Adrenal gland (tissue), 12 donors: ENCODE data around the gene UTP11. TPM values are rescaled to one million over a fixed set of nuclear protein-coding genes. Genes with fewer than 3 reads are reported as not detected.
A peak's percentile ranks its signal among the peaks of the same experiment; 100 is the strongest.

Experiments used
- DNase-seq, 7 donors: peaks; one replicate each; pipeline ENCODE4 v3.0.0-alpha.2; 2019 to 2020
- H3K27ac ChIP-seq, 5 donors: fragments of 200-600 bp; sonication (generic) in 4 of 5; 1 replicate in 3 of 5; 2 replicates in 2 of 5; pipeline versions ENCODE4 v1.5.1 to v1.8.0; 2016 to 2020; ENCODE audit warnings: mild to moderate bottlenecking in 1 of 5
- H3K27me3 ChIP-seq: fragments of 200-600 bp; 2 replicates; pipeline ENCODE4 v1.8.0; 2021
- H3K36me3 ChIP-seq, 2 donors: fragments of 200-600 bp; replicated peaks in 1 of 2; 1 replicate in 1 of 2; 2 replicates in 1 of 2; pipeline versions ENCODE4 v1.5.1 to v1.8.0; 2018 to 2022
- H3K4me1 ChIP-seq, 2 donors: fragments of 200-600 bp; replicated peaks in 1 of 2; 1 replicate in 1 of 2; 2 replicates in 1 of 2; pipeline versions ENCODE4 v1.5.1 to v1.8.0; 2018 to 2021
- H3K4me3 ChIP-seq, 4 donors: fragments of 200-600 bp; sonication (generic) in 3 of 4; one replicate each; pipeline ENCODE4 v1.5.1; 2016 to 2018
- H3K9me3 ChIP-seq, 3 donors: fragments of 200-600 bp; sonication (generic) in 1 of 3; replicated peaks in 1 of 3; 1 replicate in 2 of 3; 2 replicates in 1 of 3; pipeline versions ENCODE4 v1.5.1 to v1.8.0; 2016 to 2021
- CTCF ChIP-seq, 6 experiments: fragments of 450-650 bp in 4 of 6; fragments of 200-600 bp in 2 of 6; sonication (generic) in 1 of 6; IDR thresholded peaks; 1 replicate in 5 of 6; 2 replicates in 1 of 6; pipeline versions ENCODE4 v1.5.1 to v1.8.0; 2016 to 2021; ENCODE audit warnings: antibody characterized with exemption in 6 of 6, mild to moderate bottlenecking in 2 of 6, moderate library complexity in 1 of 6
- POLR2A ChIP-seq, 2 donors: fragments of 450-650 bp; IDR thresholded peaks; one replicate each; pipeline ENCODE4 v1.6.1; 2017; ENCODE audit warnings: antibody characterized with exemption in 2 of 2, mild to moderate bottlenecking in 2 of 2, moderate library complexity in 1 of 2
- WGBS, 4 donors: extraction: QIAGEN DNeasy Blood & Tissue Kit in 2 of 4; methylation state at CpG; one replicate each; pipeline versions ENCODE4 v1.1.5 to v1.1.7; 2013 to 2017; 5-methylcytosine and 5-hydroxymethylcytosine counted together
- intact Hi-C, 2 donors: fragments of 100-400 bp; cut with DNase I; formaldehyde crosslinking; loops; one replicate each; pipeline versions ENCODE4 v1.14.1 to v1.15.0; 2022 to 2023
- polyA plus RNA-seq, 3 donors: library from polyadenylated mRNA; stranded (reverse); fragments of 200-250 nt in 2 of 3; fragments of 350-450 nt in 1 of 3; fragmentation: Illumina TruSeq in 1 of 3; extraction: RNeasy Lipid Tissue Mini Kit (QIAGEN cat#74804) in 1 of 3; gene quantifications; one replicate each; pipeline ENCODE4 v1.2.3, GENCODE V29; 2013 to 2014
- total RNA-seq, 9 donors: library from RNA; depleted of rRNA in 4 of 9; stranded (reverse); fragments of >200 nt in 4 of 9; fragments of 120-200 nt in 1 of 9; fragmentation: NEBNext Ultra II Directional in 1 of 9; extraction: Animal tissue kit (Norgen Biotek cat#: 25700) in 1 of 9; gene quantifications; one replicate each; pipeline versions ENCODE4 v1.1.0 to v1.2.4, GENCODE V29; 2013 to 2023
- donor health status: healthy with polysubstance abuse.
- donor health status: Bipolar disorder and iron deficiency.
- donor health status: DM: yes; HTN: yes; CAD: no.
- donor health status: DM: no; HTN: no; CAD: no.
- donor health status: DM: no; HTN: no; CAD: no.
- donor health status: DM: yes; HTN: yes; CAD: no.

Gene UTP11
- total and polyA plus RNA-seq, 12 donors, result 16.0 to 133 (median 37.4) TPM

- TF ChIP-seq CTCF (IDR thresholded peaks at IDR 0.05), result no peak
- peak in 1 of 2 donors; percentile 22 for TF ChIP-seq POLR2A (IDR thresholded peaks at IDR 0.05)
- H3K36me3 ChIP-seq, result no peaks in the 10 kb centered on the region
- peak overlapping the region in 1 of 5 donors; percentile 80 for H3K27ac ChIP-seq
- 0 to 4% (median 2%) methylated on average over 10 to 115 of the region's 115 CpGs for WGBS, 4 donors
- H3K9me3 ChIP-seq, result no peaks in the 10 kb centered on the region
- peaks cover 18% of the 10 kb centered on the region in 2 donors for H3K4me1 ChIP-seq
- peak in 6 of 7 donors; percentile 40 to 65 (median 56) for DNase-seq
- H3K4me3 ChIP-seq, result peak overlapping the region in 1 of 4 donors; percentile 73
- H3K27me3 ChIP-seq, result no peaks in the 10 kb centered on the region
- intact Hi-C loops, result no loop called here
Measured at GRCh38 chr1:38045401-38046332, 33.1 kb downstream of the UTP11 start.

- Histone ChIP-seq H3K27me3 (no peaks in the 10 kb centered on the region), H3K4me3 (peak within 1 kb of the TSS in 3 of 4 donors; percentile 45 to 73 (median 54)), H3K27ac (peak within 1 kb of the TSS in 4 of 5 donors; percentile 36 to 80 (median 56)), H3K9me3 (no peaks in the 10 kb centered on the region), H3K4me1 (peaks cover 18% of the 10 kb centered on the region in 2 donors), H3K36me3 (no peaks in the 10 kb centered on the region)
- DNase-seq, result no peak
- peak; percentile 19 to 30 for TF ChIP-seq POLR2A (IDR thresholded peaks at IDR 0.05)
- peak in 1 of 6 experiments; percentile 7 for TF ChIP-seq CTCF (IDR thresholded peaks at IDR 0.05)
- WGBS, 4 donors, result 0 to 5% (median 1%) methylated on average over 4 to 92 of the region's 92 CpGs; no CpG with 5 or more reads in 1 of the 4 donors
- intact Hi-C loops, result no loop called here
Measured at GRCh38 chr1:38046333-38046883, 33.9 kb downstream of the UTP11 start, which contains the start of gene POU3F1. POU3F1 (minus strand) TSS chr1:38046793; CDS start chr1:38046743, 50 bp downstream.

DNA sequence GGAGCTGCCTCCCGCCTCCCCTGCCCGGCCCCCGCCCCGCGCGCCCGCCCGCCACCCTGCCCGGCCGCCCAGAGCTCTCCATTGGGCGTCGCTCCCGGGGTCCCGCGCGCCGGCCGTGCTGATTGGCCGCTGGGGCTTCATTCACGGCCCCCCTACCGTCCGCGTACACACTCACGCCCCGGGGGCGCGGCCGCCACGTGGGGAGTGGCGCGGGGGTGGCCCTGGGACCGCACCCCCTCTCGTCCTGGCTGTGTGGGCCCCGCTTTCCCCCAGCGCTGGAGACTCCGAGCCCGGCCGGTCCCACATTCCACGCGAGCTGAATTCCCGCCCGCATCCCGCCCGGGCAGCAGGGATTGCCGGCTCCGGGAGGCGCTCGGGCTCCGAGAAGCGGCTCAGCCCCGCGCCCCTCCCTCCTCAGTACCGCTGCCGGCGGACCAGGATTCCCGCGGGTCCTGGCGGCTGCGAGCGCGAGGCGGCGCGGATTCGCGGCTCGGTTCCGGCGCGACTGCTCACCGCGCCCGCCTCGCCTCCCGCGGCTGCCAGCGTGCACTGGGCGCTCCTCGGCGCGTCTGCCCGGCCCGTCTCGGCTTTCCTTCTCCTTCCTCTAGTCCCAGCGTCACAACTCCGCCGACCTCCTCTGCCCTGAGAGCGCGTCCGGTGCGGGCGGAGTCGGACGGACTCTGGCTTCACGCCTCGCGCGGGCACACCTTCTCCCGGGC, 34.5 kb downstream of the UTP11 start:
- WGBS, 4 donors, result 0 to 4% (median 1%) methylated on average over 15 to 99 of the region's 99 CpGs
- H3K27ac ChIP-seq, result peak overlapping the region in 4 of 5 donors; percentile 36 to 80 (median 56)
- H3K27me3 ChIP-seq, result no peaks in the 10 kb centered on the region
- peak; percentile 87 to 93 (median 89) for DNase-seq
- H3K9me3 ChIP-seq, result no peaks in the 10 kb centered on the region
- TF ChIP-seq POLR2A (IDR thresholded peaks at IDR 0.05) (peak in 1 of 2 donors; percentile 43), CTCF (IDR thresholded peaks at IDR 0.05) (peak in 1 of 6 experiments; percentile 5)
- no peaks in the 10 kb centered on the region for H3K36me3 ChIP-seq
- H3K4me1 ChIP-seq, result peaks cover 18% of the 10 kb centered on the region in 2 donors
- peak overlapping the region in 3 of 4 donors; percentile 45 to 73 (median 54) for H3K4me3 ChIP-seq
- intact Hi-C loops, result no loop called here
